Medulla oblongata (tissue), 1 donor: ENCODE measurements around the gene TMEM176B.
"Not testable (repeated sequence)": the region's sequence is repeated elsewhere in the genome, so short reads cannot be mapped to it uniquely, and the experiment has no call there.

Experiments used
- DNase-seq: peaks from one replicate; pipeline ENCODE4 v3.0.0-alpha.2; 2015; ENCODE audit errors: extremely low spot score

Gene TMEM176B

DNA sequence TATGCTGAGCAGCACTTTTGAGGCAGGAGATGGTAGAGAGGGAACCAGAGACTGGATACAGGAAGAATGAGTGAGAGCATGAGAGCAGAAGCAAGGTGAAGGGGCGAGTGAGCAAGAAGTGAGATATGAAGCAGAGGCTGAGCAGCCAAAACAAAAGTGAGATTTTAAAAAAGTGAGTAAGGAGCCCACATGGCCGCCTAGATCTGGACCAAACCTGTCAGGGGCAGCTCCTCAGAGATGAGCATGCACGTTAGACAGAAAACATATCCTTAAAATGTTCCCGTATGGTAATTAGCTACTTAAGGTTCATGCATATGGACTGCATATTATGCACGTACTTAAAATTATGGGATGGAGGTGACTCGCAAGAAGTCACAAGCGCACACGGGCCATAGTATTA is 22.9 kb upstream of the TMEM176B start:
- no peak for DNase-seq

DNA sequence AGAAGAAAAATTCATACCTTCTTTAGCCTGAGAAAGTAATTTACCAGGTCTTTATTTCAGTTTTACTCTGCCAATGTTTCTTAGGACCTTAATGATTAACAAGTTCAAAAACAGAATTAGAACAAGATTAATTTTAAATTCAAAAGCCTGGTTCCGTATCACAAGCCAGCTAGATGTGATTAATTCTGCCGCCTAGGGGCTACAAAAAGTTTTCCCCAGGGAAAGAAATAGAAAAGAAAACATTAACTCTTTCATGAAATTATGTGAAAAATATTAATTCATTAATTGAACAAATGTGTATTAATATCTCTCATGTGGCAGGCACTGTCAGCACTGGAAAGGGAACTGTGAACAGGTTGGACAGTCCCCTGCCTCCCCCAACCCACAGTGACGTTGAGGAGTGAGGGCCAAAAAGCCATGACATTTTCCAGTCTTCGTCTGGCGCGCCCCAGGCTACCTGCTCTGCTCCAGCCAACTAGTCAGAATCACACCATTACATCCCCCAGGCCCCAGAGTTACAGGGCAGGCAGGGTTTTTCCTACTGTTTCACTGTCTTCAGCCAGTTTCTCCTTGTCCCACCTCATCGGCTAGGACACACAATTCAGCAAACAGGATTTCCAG is 20.5 kb upstream of the TMEM176B start:
- DNase-seq = no peak

DNA sequence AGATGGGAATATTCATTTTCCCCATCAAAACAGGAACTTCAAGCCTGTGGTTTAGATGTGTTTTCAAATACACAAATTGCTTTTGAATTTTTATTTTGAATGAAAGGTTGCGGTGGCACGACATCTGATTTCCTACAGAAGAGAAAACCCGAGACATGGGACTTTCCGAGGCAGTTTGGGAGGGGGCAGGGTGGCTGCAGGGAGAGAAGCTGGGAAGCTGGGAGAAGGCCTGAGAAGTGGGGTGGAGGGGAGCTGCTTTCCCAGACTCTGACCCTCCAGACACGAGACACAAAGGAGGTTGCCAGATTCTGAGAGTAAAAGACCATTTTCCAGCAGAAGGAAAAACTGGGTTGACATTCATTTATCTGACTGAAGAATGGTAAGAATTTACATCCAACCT is 20.0 kb upstream of the TMEM176B start:
- DNase-seq = no peak

DNA sequence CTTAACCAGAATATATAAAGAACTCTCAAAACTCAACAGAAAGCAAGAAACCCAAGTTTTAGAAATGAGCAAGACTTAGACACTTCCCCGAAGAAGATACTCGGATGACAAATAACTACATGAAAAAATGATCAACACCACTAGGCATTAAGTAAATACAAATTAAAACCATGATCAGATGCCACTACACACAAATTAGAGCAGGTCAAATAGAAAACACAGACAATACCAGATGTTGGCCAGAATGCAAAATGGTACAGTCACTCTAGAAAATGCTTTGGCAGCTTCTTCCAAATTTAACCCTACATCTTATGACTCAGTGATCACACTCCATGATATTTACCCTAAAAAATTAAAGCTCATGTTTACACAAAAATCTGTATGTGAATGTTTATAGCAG is 18.8 kb upstream of the TMEM176B start:
- no peak for DNase-seq

DNA sequence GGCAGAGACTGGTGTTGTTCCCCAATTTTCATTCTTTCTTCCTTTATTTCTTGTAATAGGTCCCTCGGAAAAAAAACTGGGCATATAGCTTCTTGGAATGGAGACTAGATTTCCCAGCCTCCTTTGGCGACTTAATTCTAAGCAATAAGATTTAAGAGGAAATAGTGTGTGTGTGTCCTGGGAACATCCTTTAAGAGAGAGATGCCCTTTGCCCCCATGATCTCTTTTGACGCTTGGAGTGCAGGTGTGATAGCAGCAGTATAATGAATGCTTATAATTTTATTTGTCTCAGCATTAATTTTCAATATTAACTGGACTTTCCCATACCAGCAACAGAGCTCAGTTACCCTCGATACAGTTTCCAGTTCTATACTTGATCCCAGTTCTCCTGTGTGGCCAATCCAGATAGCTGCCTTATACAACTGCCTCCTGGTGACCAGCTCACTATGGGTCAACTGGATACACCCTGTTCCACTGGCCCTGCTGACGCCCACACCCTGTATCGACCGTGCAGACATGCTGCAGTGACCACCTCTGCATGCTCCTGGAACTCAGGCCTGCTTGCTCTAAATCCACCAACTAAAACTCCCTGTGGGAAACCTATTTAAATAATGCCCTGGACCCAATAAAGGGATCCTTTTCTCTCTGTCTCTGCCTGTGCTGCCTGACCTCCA is 14.3 kb upstream of the TMEM176B start:
- DNase-seq = no peak

DNA sequence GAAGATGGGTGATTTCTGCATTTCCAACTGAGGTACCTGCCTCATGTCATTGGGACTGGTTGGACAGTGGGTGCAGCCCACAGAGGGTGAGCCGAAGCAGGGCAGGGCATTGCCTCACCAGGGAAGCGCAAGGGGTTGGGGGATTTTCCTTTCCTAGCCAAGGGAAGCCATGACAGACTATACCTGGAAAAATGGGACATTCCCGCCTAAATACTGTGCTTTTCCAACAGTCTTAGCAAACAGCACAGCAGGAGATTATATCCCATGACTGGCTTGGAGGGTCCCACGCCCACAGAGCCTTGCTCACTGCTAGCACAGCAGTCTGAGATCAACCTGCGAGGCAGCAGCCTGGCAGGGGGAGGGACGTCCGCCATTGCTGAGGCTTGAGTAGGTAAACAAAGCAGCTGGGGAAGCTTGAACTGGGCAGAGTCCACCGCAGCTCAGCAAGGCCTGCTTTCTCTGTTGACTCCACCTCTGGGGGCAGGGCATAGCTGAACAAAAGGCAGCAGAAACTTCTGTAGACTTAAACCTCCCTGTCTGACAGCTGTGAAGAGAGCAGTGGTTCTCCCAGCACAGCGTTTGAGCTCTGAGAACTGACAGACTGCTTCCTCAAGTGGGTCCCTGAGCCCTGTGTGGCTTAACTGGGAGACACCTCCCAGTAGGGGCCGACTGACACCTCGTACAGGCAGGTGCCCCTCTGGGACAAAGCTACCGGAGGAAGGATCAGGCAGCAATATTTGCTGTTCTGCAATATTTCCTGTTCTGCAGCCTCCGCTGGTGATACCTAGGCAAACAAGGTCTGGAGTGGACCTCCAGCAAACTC is 7.7 kb upstream of the TMEM176B start:
- DNase-seq = not testable (repeated sequence)

DNA sequence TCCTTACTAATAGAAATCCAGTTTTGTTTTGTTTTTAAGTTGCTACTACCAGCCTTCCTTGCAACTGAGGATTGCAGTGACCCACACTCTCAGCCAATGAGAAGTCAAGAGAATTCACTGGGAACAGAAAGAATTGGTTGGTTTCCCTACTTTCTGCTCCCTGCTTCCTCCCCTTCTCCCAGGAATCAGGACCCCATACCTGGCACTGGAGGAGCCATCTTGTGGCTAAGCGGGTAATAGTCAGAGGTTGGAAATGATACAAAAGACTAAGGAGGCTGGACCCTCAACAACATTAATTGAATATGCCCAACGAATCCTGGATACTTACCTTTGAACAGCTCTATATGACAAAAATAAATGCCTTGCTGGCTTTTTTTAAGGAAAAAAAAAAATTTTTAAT is 6.7 kb upstream of the TMEM176B start:
- DNase-seq = no peak

DNA sequence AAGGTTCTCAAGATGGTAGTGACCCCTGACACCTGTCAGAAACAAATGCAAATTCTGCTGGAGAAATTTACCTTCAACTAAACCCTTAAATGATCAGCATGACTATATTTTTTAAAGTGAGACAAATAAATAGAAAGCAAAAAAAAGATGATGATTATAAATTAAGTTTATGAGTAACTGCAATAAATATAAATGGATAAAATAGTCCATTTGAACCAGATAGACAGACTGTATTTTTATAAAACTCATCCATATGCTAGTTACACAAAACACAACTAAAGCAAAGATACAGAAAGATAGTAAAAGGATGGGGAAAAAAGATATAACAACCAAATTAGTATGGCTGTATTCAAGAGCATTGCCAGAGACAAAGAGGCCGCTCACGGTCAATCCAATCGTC is 6.3 kb upstream of the TMEM176B start:
- no peak for DNase-seq

DNA sequence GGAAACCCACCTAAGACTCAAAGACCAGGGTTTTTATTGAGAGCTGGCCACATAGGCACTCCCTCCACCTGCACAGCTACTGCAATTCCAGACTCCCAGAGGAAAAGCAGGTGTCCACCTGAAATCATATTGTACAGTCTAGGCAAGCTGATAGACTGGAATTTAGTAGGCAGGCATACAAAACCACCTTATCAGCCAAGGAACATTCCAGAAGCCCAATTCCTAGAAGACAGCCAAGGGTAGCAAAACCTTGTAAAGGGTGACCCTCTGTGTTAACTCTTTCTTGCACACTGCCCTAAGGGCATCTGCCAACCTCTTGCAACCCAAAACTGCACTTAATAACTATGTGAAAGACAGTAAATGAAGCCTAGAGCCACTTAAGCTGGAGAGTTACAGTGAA is 5.7 kb upstream of the TMEM176B start:
- DNase-seq = no peak

DNA sequence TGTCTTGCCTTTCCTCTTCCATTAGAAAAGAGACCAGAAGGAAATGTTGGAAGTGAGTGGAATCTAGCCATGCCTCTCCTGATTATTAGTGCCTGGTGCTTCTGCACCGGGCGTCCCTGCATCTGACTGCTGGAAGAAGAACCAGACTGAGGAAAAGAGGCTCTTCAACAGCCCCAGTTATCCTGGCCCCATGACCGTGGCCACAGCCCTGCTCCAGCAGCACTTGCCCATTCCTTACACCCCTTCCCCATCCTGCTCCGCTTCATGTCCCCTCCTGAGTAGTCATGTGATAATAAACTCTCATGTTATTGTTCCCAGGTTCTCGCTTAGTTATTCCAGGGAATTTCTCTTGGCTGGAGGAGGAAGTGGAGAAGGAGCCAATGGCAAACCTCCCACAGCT is 4.6 kb upstream of the TMEM176B start:
- DNase-seq = no peak

DNA sequence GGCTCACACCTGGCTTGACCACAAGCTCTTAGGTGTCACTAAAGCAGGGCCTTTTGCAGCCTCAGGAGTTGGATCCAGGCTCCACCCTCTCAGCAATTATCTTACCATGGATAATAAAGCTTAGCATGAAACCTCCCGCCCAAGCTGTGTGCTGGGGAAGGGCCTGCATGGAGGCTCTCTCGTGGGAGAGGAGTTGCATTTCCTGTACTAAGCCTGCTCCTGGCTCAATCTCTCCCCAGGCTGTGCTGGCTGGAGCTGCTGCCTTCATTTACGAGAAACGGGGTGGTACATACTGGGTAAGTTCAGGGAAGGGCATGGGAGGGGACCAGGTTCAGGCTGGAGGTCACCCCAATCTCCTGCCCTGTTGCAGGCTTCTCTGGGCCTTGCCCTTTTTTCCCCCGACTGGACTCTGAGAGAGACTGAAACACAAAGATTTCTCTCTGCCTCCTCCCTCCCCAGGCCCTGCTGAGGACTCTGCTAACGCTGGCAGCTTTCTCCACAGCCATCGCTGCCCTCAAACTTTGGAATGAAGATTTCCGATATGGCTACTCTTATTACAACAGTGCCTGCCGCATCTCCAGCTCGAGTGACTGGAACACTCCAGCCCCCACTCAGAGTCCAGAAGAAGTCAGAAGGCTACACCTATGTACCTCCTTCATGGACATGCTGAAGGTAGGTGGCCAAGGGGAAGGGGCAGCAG is 3.1 kb upstream of the TMEM176B start:
- no peak for DNase-seq

DNA sequence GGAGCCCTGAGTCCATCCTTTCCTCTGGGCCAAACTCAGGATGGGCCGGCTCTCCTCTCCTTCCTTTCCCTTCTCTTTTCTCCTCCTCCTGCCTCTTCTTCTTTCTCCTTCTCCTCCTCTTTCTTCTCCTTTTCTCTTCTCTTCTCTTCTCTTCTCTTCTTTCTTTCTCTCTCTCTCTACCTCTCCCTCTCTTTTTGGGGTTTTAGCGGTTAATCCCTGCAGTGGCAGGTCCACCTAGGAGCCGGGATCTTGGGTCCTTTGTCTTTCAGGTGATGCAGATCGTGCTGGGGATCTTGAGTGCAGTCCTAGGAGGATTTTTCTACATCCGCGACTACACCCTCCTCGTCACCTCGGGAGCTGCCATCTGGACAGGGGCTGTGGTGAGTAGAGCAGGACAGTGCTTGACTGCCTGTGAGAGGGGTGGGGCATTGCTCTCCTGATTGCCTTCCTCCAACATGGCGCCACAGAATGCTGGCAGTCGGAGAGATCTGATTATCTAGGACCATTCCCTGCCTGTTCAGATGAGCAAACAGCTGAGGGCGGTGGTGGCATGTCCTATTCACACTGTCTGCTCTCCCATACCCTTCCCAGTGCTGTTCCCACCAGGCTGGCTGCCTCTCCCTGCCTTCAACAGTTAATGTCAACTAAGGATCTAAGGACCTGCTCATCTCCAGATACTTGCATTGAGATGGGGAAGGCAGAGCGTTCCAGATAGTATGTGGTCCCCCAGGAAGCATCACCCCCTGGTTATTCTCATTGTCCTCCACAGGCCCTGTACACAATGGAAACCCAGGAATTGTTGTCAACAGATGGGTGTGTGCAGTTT is 2.0 kb upstream of the TMEM176B start:
- no peak for DNase-seq

DNA sequence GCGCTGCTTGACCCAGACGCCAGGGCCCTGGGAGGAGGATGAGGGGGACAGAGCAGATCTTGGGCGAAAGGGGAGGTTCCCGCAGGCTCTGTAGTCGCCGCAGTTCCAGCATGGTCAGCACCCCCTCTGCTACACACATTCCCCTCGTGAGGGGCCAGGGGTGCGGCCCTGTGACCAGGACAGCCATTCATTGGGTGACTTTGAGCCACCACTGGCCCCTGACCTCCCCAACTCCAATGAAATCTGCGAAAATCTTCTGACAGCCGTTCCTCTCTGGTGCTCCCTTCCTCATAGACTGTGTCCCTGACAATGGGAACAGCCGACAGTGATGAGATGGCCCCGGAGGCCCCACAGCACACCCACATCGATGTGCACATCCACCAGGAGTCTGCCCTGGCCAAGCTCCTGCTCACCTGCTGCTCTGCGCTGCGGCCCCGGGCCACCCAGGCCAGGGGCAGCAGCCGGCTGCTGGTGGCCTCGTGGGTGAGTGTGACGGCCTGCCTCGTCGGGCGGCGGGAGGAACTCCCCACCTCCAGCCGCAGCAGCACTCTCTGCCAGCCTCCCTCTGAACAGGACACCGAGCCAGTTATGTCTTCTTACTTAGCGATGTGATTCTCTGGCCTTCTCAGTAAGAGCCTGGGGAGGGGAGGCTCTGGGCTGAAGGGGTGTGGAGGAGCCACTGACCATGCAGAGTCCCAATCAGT is 1.2 kb upstream of the TMEM176B start:
- DNase-seq = no peak

DNA sequence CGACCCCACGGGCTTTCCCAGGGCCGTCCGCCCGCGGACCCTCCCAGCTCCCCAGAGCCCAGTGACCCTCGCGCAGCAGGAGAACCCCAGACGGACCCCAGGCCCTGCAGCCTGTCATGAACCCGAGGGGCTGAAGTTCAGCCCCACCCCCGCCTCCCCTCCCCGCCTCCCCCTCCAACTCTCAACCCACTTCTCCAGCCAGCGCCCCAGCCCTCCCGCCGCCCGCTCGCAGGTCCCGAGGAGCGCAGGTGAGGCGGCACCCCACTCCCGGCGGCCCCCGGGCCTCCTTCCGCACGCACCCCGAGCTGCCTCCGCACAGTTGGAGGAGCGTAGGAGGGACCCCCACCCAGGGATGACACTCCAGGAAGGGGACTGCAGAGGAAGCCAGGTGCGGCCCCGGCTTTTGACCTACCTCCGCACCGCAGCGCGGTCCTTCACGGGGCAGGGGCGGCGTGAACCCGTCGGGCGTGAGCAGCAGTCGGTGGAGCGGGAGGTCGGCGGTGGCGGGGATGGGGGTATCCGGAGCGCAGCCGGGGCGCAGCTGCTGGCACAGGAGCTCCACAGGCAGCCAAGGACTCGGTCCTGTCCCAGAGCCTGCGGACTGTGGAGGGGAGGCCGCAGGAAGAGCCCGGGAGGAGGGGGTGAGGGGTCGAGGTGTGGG is 547 bp upstream of the TMEM176B start, which contains the start of gene TMEM176A:
Gene TMEM176A (plus strand): TSS at position 189 of the 661 bp plus-strand sequence. CDS start 782 bp downstream, outside the sequence.
- DNase-seq = no peak

DNA sequence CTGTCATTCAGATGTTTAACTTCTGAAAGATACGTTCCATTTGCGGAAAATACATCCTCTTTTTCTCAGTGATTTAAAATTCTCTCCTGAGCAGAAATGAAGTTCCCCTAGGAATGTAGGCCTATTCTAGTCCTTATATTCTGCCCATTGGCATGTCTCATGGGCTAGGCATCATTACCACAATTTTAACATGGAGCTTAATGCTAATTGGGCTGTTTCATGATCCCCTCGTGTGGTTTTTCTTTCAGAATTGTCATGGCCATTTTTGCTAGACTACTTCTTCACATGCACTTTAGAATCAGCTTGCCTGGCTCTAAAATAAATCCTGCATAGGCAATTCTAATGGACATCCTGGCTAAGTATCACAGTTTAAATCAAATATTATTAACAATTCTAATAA is 1.0 kb downstream of the TMEM176B start:
- DNase-seq = no peak

DNA sequence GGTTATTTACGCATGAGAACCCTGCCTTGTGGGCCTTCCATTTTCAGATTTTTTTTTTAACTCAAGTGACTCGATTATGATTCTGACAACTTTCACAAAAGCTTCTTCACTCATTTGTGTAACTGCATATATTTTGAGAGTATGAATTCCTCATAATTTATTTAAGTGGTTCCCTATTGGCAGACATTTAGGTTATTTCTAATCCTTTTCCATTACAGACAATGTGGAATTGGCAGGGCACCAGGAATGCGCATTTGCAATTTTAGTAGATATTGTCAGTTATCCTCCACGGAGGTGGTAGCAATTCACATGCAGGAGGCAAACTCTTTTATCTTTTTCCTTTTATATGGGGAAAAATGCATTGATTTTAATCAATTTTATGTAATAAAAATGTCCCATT is 2.5 kb downstream of the TMEM176B start:
- DNase-seq = no peak

DNA sequence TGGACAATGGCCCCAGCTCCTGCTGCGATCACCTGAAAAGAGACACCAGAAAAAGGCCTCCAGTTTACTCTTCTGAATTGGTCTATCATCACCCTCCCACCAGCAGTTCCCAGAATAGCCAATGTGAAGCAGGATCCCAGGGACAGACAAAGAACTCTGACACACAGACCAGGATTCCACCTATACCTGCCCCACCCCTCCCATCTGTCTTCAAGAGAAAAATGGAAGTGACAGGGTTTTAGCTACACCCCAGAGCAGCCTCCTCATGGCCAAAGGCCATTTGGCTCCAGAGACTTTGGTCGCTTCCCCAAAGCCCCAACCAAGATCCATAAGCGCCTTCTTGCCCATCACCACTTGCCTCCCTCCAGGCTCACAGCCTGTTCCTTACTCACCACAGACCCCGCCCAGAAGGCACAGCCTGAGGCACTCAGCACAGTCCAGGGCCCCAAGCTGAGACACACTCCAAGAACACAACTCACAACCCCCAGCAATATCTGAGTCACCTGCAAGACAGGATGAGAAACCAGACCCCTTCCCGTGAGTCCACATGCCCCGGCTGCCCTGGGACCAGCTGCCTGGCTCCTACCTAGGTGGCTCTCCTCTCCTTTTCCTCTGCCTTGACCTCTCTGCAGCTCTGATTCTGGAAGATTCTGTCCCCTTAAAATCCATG is 6.5 kb downstream of the TMEM176B start:
- no peak for DNase-seq

DNA sequence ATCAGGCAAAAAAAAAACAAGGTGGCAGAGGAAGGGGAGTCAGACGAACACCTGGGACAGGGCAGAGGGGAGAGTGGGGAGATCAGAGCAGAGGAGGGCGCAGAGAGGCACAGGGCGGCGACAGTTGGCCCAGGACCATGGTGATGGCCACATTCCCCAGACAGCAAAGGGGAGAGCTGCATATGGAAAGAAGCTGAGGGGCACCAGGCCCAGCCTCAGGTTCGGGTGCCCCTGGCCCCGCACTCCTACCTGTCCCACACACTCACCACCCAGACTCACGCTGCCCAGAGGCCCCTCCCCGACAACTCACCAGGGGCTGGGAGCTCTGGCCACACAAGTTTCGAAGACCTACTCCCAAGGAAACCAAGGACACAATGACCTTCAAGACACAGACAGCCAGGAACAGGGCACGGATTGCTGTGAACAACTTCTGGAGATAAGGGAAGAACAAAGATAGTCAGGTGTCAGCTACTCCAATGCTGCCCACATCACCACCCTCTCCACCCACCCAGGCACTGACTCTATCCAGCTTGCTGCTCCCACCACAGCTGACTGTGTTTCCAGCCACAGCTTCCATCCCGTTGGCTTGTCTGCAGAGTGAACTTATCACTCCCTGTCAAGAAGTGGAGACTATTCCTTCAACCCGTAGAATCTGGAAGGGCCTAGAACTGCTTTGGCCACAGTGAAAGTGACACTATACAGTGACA is 8.3 kb downstream of the TMEM176B start:
- DNase-seq = no peak

DNA sequence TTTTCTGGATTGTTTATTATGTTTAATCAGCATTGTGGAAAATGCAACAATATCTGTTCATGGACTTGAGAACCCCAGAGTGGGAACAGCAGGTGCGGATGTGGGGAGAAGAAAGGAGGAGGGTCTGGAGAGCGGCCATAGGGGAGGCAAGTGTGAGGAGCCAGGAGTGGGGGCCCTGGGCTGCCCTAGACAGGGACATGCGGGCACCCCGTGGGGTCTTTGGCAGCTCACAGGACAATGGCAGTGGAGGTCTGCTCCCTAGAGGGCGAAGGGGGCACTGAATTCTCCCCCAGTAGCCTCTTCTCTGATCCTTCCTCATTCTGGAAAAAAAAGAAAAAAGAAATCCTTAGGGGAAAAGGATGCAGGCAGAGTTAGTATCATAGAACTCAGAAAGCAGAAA is 8.9 kb downstream of the TMEM176B start:
- DNase-seq = no peak
